ENCODE measurements around the gene COPA.

COPA gene

GRCh38 chr1:160362168-160362957 is 19.3 kb upstream of the COPA start:
- DNase-seq = peak; percentile 70

- DNase-seq = no peak
Measured at GRCh38 chr1:160361814-160362167, 18.7 kb upstream of the COPA start.

GRCh38 chr1:160361199-160361598 is 18.1 kb upstream of the COPA start:
- DNase-seq = no peak

DNA sequence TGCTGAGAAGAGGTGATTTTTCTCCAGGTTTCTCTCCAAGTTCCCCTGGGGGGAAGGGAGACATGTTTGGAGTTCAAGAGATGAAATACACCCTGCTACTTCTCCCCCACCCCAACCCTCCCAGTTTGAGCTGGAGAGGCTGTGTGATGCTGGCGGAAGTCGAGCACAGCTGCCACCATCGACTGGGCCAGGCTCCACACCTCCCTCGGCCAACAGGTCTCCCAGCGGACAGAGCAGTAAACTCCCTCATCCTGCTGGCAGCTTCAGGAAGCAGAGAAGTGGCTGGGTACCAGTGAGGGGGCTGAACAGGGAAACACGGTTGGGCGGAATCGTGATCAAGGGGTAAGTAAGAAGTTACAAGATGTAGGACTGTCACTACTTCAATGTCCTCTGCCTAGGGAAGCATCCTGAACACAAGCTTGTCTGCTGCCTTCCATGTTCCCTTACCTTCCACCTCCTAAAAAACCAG is 17.2 kb upstream of the COPA start:
- DNase-seq = no peak

DNA sequence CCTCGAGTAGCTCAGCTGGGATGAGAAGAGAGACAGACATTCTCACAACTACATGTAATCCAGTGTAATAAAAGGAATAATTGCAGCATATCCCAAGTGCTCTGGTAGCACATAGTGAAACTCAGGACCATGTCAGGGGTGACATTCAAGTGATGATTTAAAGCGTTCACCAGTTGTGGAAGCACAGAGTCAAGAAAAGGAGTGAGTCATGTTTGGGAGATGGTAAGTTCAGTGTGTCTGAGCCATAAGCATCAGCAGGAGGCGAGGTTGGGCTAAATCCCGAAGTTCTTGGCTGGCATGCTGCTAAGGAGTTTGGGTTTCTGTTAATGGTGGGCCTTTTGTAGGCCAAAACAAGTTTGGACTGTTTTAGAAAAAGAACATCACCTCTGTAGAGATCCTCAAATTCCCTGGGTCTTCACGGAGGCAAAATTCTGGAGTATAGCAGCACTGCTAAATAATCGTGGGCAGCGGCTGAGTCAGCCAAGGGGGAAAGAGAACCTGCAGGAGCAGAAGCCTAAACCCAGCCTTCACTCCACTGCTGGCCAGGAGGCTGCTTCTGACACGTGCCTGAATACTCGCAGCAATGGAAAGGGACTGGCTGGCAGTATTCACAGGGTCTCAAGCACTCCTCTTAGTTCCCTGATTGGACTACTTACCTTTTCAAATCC is 16.6 kb upstream of the COPA start:
- no peak for DNase-seq

- DNase-seq = no peak
Measured at GRCh38 chr1:160358073-160358472, 15.0 kb upstream of the COPA start.

GRCh38 chr1:160357286-160358002 is 14.4 kb upstream of the COPA start:
- DNase-seq = no peak

GRCh38 chr1:160354388-160354985 is 11.4 kb upstream of the COPA start:
- peak; percentile 36 for DNase-seq

- no peak for DNase-seq
Measured at GRCh38 chr1:160353223-160353622, 10.2 kb upstream of the COPA start.

- DNase-seq = no peak
Measured at GRCh38 chr1:160352555-160352954, 9.5 kb upstream of the COPA start.

- DNase-seq = no peak
Measured at GRCh38 chr1:160351629-160352028, 8.6 kb upstream of the COPA start.

DNA sequence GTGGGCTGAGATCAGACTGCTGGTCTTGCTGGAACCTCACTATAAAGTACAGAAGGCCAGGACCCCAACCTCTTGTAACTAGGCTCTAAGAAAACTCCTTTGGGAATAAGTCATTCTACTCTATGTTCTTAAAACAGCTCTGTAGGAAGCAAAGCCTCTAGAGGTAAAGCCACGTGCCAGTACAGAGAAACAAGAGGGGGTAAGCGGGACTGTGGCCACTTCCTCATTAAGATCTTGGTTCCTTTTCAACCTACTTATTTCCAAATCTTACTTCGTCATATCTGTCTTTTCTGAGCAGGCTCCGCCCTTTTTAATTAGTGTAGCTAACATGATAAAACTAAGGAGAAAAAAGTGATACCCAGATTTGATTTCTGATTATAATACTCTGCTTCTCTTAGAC is 3.9 kb upstream of the COPA start:
- DNase-seq = no peak

GRCh38 chr1:160346463-160346862 is 3.4 kb upstream of the COPA start:
- DNase-seq = no peak

DNA sequence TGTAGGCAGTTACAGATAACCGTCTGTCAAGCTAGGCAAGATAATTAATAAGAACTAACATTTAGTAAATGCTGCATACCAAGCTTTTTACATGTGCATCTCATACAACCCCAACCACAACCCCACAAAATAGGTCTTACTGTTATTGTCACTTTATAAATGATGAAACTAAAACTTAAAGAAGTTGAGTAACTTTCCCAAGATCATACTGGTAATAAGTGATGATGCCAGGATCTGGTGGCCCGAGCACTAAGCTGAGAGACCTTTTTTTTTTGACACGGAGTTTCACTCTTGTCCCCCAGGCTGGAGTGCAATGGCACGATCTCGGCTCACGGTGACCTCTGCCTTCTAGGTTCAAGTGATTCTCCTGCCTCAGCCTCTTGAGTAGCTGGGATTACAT is 1.9 kb upstream of the COPA start:
- DNase-seq = no peak

DNA sequence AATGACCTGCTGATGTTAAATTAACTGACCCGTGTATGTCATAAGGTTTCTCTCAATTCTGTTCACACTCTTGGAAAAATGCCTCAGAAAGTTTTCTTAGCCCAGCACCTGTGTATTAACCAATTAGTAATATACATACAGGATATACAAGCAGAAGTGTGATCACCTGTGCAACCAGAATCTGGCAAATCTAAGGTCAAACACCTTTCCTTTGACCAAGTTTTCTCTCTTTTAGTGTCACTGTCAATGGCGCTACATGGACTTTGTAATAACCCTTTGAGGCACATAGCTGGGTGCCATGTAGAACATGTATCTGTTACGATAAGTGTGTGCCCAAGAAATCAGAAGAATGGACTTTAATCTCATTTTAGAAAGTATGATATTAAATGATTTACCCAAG is 1.2 kb upstream of the COPA start:
- DNase-seq = no peak

DNA sequence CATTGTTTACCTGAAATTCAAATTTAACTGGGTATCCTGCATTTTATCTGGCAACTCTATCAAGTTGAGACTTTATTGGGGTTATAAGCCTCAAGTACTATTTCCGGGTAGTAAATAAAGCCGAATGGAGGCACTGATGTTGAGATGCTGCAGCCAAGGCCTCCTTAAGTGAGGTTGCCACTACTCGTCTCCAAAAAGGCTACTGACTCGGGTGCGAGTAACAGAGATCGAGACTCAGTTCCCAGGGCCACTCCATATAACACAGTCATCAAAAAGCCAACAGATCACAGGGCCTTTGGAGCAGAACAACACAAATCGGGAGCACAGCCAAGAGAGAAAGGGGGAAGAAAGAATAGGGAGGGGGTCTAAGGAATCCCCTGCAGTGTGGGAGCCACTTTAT is 524 bp downstream of the COPA start:
- DNase-seq = no peak

- no peak for DNase-seq
Measured at GRCh38 chr1:160340866-160341265, 2.2 kb downstream of the COPA start.

DNA sequence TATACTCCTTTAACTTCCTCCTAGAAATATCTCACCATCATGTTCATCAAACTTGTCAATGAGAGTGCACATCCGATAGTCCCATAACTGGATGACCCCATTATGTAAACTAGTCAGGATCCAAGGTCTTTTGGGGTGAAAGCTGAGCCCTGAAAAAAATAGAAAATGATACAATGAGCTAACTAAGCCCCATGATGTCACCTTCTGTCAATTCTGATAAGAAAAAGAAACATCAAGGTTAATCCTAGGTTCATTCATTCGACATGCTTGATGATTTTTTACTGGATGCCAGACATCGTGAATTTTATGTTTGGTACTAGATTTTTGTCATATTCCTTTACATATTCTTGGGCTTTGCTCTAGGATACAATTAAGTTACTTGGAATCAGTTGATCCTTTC is 2.9 kb downstream of the COPA start:
- no peak for DNase-seq

DNA sequence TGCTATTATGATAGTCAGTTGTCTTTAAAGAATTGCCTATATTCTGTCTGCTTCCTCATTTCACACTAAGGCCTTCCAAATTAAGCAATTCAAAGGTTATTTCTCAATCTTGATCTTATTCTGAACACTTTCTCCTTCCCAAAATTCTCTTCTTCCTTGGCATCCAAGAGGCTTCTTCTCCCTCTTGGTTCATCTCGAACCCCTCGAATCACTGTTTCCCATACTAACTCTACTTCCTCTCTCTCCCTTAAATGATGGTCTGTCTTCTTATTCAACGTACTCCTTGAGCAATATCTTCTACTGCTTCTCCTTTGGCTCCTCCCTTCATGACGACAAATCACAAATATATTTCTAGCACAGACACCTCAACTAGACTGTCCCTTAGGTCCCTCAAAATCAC is 4.5 kb downstream of the COPA start:
- DNase-seq = no peak

GRCh38 chr1:160332516-160332915 is 10.5 kb downstream of the COPA start:
- no peak for DNase-seq

DNA sequence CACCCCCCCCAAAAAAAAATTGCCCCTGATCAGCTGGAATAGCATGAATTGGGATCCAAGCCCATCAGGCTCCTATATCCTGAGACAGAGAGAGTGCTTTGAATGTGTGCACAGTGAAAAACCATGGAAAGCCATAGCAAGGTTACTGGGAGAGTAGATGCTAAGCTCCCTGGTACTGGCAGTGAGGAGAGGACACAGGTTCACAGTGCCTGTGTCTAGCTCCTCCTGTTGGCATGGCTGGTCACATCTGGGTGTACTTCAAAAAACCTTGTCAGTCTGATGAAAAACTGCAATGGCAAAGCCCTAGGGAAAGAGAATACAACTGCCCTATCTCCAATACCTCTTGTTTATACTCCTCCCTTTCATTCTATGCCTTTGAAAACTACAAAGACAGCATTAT is 12.9 kb downstream of the COPA start:
- no peak for DNase-seq

DNA sequence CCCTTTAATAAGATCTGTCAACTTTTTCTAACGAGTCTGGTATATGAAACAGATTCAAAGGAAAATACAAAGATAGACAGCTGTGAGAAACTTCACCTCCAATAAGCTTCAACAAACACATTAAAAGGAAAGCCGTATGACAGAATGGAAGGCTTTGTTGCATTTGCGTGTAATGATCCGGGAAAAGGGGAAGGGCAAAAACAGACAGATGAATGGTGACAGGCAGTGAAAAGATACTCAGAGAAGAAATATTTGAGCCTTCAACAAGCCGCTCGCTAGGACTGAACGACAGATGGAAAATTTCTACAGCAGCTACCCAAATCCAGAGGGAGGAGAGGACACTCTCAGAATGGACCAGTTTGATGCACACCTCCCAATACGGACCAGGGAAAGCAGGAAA is 14.9 kb downstream of the COPA start:
- peak; percentile 83 for DNase-seq

GRCh38 chr1:160326418-160326817 is 16.6 kb downstream of the COPA start:
- DNase-seq = no peak

DNA sequence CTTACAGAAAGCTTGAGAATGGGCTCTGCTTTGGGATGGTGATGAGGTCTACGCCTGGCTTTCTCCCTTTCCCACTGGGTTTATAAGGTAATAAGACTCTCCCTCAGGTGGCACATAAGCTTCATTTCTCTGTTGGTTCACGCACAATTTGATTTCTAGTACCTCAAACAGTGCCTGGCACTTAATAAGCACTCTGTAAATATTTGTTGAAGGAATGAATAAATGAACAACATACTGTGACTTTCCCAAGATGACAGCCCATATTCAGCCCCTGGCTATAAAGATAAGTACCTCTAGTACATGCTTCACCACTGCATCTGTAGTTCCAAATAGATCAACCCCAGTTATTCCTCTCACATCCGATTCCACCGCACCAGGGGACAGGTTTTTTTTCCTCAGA is 17.8 kb downstream of the COPA start:
- DNase-seq = no peak
